DMS114 treated with DMSO at 0.1 percent for 48 hours (cell line): Measurements from ENCODE around the gene ARID3A.
A peak's percentile ranks its signal among the peaks of the same experiment; 100 is the strongest.
"Not testable (repeated sequence)": the region's sequence is repeated elsewhere in the genome, so short reads cannot be mapped to it uniquely, and the experiment has no call there.

Experiments used
- DNase-seq: peaks from one replicate; lab custom pipeline; 2025; ENCODE audit not compliant: unreplicated experiment; lab: John Stamatoyannopoulos, UW

ARID3A gene

DNA sequence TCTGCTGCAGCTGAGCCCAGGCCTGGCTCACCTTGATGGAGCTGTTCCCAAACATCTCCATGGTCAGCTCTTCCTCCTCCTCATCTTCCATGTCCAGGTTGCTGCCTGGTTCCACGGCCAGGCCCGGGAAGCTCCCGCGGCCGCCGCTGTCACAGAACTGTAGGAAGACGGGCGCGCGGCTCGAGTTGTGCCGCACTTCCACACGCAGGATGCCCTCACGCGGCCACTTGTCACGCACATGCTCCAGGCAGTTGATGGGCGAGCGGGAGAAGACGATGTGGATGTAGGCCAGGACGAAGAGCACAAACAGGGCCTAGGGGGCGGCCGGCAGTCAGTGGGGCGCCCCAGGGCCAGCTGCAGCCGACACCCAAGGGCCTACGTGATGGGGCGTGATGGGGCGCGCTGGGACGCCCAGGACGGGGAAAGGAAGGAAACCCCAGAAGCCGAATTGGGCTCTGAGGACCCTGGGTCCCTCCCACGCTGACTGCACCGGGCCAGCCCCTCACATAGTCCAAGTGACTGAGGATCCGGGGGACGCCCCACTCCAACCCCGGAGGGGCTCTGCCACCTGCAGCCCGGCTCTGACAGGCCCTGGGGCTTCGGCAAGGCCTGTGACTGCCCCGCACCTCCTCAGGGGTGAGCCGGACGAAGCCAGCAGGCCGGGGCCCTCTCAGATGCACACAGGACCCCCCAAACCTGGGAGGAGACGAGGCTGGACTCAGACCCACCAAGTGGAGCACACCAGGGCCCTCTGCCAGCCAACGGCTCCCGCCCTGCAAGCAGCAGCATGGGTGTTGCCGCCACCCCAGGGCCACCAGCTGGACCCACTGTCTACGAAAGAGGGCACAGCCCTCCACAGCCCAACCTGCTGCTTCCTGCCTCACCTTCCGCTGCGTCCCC, 88.6 kb downstream of the ARID3A start:
- no peak for DNase-seq

- no peak for DNase-seq
Observed at GRCh38 chr19:1015061-1015781, 89.4 kb downstream of the ARID3A start.

- DNase-seq, result no peak
Observed at GRCh38 chr19:1015782-1016646, 90.2 kb downstream of the ARID3A start.

GRCh38 chr19:1016647-1017114, 90.8 kb downstream of the ARID3A start:
- no peak for DNase-seq

DNA sequence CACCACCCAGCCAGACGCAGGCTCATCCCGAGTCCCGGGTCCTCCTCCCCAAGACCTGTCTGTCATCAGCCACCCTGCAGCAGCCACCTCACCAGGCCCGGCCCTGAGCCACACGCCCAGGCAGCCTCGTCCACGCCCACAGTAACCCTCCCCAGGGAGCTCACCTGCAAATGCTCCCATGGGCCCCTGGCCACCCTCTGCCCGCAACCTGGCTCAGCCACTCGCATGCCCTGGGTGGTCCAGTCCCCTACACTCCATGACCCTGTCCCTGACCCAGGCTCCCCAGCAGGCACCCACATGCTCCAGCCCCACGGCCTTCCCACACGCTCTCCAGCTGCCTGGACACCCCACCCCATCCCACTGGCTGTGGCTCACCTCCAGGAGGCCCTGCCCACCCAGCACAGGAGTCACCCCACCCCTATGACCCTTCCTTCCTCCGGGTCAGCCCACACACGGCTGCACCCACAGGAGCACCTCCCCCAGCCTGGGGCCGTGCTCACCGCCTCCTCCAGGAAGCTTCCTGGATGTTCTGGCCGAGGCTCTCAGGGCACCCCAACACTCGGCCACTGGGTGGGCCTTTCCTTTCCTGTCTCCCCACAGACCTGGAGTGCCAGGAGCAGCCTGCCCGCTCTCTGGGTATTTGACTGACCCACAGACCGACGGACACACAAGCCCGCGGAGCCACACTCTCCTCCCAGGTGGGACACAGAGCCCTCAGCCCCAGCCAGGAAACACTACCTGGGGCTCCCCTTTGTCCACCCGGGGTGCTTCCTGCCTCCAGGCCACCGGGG, 91.5 kb downstream of the ARID3A start:
- DNase-seq, result no peak

DNA sequence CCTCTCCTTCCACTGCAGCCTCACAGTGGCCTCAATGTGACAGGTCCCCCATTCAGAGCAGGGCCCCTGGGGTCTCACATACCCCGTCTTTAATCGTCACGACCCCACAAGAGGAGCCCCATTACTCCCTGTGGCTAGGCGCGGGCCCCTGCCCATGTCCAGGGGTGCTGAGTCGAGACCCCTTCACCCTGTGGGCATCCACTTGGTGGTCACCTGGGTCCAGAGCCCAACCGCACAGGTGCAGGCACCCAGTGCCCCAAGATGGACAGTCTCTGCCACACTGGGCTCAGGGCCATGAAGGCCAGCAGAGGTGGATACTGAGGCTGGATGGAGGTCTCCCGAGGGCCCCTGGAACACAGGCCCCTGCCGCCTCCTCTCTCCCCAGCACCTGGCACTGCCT, 92.1 kb downstream of the ARID3A start:
- DNase-seq, result no peak

GRCh38 chr19:1018393-1018792, 92.6 kb downstream of the ARID3A start:
- no peak for DNase-seq

DNA sequence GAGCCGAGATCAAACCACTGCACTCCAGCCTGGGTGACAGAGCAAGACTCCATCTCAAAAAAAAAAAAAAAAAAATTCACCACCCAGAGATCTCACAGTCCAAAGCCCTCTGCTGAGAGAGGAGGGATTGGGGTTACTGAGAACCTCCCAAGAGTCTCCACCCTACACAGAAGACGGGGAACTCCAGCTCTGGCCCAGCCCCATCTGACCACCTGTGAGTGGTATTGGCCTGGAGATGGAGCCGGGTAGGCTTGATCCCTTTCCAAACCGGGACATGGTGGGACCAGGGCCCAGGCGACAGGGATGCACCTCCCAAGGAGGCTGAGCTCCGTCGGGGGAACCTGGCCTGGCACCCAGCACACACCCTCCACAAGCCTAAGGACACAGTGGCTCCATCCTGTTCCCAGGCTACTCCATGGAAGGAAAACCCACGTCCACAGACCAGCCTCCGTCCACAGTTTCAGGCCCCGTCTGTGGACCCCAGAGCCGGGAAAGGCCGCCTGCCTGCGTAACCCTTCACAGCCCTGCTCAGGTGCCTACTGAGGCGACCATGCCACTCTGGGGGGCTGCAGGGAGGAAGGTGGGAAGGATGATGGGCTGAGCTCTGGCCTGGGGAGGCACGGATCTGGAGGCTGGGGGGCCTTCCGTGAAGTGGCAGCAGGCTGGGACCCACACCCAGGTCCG, 93.2 kb downstream of the ARID3A start:
- DNase-seq, result no peak

DNA sequence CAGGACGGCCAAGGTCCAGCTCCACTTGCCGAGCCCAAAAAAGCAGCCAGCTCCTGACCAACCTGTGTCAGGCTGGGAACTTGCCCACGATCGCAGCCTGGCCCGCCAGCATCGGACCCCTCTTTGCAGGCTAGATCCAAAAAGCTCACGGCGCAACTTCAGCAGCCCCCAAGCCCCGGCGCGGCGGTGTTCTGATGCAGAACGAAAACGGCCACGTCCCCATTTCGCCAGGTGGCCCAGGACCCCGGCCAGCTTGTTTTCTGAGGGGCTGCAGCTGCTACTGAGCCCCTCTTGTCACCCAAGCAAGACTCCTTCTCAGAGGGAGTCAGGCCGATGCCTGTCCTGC, 93.8 kb downstream of the ARID3A start:
- DNase-seq, result no peak

- no peak for DNase-seq
Observed at GRCh38 chr19:1019980-1020867, 94.4 kb downstream of the ARID3A start.

DNA sequence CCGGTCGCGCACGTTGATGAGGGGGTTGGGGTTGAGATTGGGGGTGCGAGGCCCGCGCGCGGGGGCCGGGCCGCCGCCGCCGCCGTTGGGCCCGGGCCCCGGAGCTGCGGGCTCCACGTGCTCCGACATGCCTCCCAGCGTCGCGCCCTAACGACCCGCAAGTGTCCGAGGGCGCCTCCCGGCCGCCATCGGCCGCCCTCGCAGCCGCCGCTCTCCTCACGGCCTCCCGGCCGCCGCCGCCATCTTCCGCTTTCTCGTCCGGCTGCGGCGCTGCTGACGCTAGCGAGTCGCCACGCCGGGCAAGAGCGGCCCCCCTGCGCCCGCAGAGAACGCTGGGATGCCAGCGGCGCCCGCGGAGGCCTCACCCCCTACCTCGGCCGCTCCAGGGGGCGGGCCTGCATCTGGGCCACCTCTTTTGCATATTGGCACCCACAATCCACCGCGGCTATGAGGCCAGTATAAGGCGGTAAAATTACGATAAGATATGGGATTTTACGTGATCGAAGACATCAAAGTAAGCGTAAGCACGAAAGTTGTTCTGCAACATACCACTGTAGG, 95.1 kb downstream of the ARID3A start, which contains the start of gene TMEM259:
TSS of gene TMEM259 (minus strand) at position 256 of the 558 bp plus-strand sequence. CDS start at position 129, 127 bp downstream.
- DNase-seq, result peak; percentile 78

GRCh38 chr19:1023883-1024188, 98.0 kb downstream of the ARID3A start:
- DNase-seq, result not testable (repeated sequence)

GRCh38 chr19:1025080-1025479, 99.2 kb downstream of the ARID3A start:
- not testable (repeated sequence) for DNase-seq
